22Rv1 (cell line): ENCODE data around the gene ATAD1.
"Not testable (repeated sequence)": the region's sequence is repeated elsewhere in the genome, so short reads cannot be mapped to it uniquely, and the experiment has no call there.

ENCODE experiments used
- H3K27ac ChIP-seq: fragments of 450-650 bp; 2 replicates; pipeline ENCODE4 v1.5.1; 2017
- ZFX ChIP-seq: fragments of 450-650 bp; IDR thresholded peaks from 2 replicates; pipeline ENCODE4 v1.6.1; 2017; ENCODE audit warnings: antibody characterized with exemption, borderline replicate concordance
- TF ChIP-seq, protein P1 (sequence below): fragments of 450-650 bp; IDR thresholded peaks from 2 replicates; pipeline ENCODE4 v1.5.1; 2017; ENCODE audit warnings: mild to moderate bottlenecking

ATAD1 gene

DNA sequence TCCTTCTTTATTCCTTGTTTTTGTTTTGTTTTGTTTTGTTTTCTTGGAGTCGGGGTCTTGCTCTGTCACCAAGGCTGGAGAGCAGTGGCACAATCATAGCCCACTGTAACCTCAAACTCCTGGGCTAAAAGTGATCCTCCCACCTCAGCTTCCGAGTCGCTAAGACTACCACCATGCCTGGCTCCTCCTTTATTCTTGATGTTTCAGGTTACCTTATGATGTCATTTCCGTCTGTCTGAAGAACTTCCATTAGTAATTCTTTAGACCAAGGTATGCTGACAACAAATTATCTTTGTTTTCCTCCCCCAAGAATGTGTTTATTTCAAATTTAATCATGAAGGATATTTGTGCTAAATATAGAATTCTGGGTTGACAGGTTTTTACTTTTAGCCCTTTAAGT lies 18.1 kb upstream of the ATAD1 start:
- TF ChIP-seq ZFX = no peak
- TF ChIP-seq, protein P1, sequence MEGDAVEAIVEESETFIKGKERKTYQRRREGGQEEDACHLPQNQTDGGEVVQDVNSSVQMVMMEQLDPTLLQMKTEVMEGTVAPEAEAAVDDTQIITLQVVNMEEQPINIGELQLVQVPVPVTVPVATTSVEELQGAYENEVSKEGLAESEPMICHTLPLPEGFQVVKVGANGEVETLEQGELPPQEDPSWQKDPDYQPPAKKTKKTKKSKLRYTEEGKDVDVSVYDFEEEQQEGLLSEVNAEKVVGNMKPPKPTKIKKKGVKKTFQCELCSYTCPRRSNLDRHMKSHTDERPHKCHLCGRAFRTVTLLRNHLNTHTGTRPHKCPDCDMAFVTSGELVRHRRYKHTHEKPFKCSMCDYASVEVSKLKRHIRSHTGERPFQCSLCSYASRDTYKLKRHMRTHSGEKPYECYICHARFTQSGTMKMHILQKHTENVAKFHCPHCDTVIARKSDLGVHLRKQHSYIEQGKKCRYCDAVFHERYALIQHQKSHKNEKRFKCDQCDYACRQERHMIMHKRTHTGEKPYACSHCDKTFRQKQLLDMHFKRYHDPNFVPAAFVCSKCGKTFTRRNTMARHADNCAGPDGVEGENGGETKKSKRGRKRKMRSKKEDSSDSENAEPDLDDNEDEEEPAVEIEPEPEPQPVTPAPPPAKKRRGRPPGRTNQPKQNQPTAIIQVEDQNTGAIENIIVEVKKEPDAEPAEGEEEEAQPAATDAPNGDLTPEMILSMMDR = no peak
- H3K27ac ChIP-seq = no peak overlapping the region

DNA sequence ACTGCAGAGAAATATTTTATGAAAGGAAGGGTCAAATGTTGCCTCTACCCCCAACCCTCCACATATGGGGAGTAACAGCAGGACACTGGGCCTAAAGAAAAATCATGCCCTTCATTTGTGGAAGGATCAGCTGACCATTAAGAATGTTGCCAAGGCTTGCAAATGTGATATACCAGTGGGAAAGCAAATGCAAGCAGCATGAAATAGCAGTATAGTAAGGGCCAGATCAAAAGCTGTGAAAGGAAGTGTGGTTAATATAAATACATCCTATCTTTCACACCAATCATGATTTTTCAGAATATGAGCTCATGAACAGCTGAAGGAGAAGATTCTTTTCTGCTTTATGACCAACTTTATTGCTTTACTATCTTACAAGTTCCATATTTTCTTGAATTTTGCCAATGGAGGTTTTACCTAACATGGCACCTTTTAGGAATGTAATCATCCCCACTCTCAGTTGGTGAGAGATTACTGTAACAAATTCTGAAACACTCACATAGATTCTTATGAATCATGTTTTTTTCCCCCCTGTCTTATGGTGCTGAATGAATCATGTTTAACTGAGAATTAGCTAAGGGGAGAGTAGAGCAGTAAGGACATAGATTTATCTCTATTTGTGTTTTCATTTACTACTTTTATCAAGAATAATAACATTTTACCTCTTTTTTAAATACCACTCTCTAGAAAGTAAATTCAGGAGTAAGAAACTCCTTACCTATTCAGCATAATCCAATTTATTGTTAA lies 12.1 kb upstream of the ATAD1 start:
- no peak overlapping the region for H3K27ac ChIP-seq
- TF ChIP-seq ZFX = no peak
- TF ChIP-seq, protein P1 = no peak

DNA sequence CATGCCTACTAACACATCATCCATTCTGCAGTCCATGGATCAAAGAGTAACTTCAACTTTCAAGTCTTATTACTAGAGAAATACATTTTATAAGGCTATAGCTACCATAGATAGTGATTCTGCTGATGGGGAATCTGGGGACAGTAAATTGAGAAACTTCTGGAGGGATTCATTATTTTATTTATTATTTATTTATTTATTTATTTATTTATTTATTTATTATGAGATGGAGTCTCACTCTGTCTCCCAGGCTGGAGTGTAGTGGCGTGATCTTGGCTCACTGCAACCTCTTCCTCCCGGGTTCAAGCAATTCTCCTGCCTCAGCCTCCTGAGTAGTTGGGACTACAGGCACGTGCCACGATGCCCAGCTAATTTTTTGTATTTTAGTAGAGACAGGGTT lies 11.0 kb upstream of the ATAD1 start:
- H3K27ac ChIP-seq = not testable (repeated sequence)

DNA sequence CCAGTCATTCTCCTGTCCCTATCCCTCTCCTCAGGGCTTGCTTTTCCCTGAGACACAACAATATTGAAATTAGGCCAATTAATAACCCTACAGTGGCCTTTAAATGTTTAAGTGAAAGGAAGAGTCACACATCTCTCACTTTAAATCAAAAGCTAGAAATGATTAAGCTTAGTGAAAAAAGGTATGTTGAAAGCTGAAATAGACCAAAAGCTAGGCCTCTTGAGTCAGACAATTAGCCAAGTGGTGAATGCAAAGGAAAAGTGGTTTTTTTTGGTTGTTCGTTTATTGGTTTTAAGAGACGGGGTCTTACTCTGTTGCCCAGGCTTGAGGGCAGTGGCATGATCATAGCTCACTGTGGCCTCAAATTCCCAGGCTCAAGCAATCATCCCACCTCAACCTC lies 9.7 kb upstream of the ATAD1 start:
- H3K27ac ChIP-seq = no peak overlapping the region
- TF ChIP-seq, protein P1 = no peak
- no peak for TF ChIP-seq ZFX

DNA sequence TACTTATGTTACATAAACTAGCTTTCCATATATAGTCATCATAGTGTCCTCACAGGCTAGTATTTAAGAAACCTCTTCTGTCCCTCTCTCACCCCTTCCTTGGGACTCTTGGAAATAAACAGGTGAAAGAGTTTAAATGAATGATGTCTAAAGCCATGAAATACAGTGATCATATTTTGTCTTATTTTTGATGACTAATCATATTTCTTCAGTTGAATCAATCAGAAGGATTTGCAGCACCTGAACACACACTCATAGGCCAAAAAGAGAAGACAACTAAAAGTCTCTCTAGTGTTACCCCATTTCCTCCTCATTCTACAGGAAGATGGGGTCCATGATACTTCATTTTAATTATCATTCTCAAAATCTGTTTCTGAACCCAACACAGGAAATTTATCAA lies 8.6 kb upstream of the ATAD1 start:
- H3K27ac ChIP-seq = no peak overlapping the region
- no peak for TF ChIP-seq ZFX
- TF ChIP-seq, protein P1 = no peak

DNA sequence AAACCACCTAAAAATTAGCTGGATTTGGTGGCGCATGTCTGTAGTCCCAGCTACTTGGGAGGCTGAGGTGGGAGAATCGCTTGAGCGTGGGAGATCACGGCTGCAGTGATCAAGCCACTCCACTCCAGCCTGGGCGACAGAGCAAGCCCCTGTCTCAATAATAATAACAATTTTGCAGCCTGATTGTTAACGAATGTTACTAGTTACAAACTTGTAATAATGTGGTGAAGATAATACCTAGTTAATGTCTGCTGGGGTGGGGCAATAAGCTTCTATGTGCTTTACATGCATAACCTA lies 1.2 kb upstream of the ATAD1 start:
- H3K27ac ChIP-seq = no peak overlapping the region
- TF ChIP-seq, protein P1 = no peak
- no peak for TF ChIP-seq ZFX

DNA sequence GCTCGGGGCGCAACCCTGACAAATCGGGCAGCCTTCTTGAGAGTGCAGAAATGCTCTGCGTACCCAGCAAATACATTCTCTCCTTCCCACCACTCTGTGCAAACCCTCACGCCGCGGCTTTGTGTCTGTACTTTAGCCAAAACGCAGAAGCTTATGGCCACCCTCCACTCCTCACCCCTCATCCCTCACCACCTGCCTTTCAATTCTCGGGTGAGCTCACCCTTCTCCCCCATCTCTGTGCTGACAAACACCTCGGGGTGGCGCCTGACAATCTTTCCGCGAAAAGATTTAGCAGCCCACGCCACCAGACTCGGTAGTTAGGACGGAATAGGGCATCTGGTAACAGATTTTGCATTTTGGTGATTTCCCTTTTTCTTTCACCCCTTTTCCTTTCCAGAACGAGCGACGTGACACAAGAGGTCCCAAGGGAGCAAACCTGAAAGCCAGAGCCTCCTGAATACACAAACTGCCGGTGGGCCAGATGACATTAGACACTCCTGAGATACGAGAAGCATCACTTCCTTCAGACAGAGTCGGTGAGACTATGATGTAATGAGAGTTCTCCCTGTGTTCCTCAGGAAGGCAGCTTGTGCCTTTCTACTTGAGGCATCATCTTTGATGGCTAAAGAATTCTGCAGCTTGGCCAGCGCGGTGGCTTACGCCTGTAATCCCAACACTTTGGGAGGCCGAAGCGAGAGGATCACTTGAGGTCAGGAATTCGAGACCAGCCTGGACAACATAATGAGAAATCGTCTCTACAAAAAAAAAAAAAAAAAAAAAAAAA lies 671 bp upstream of the ATAD1 start:
- H3K27ac ChIP-seq = peak overlapping the region; percentile 87
- TF ChIP-seq, protein P1 = no peak
- TF ChIP-seq ZFX = no peak
